ENCODE results near the gene KCNJ9. TPM values are rescaled to one million over a fixed set of nuclear protein-coding genes. Genes with fewer than 3 reads are reported as not detected.
"Not testable (repeated sequence)": the region's sequence is repeated elsewhere in the genome, so short reads cannot be mapped to it uniquely, and the experiment has no call there.

Gene KCNJ9
- total RNA-seq, 1 donor from 2014 or later, result not detected

- no peak for DNase-seq (ENCODE audit: low read depth)
- TF ChIP-seq CTCF (conservative IDR thresholded peaks at IDR 0.05; ENCODE audit: low read depth, low read length), result no peak
- H3K4me3 ChIP-seq (ENCODE audit: low read depth, low read length), result no peak overlapping the region
Measured at GRCh38 chr1:160103658-160104408, 22.5 kb downstream of the KCNJ9 start.

GRCh38 chr1:160104486-160104885, 23.1 kb downstream of the KCNJ9 start:
- no peak for TF ChIP-seq CTCF (conservative IDR thresholded peaks at IDR 0.05; ENCODE audit: low read depth, low read length)
- H3K4me3 ChIP-seq (ENCODE audit: low read depth, low read length), result no peak overlapping the region
- no peak for DNase-seq (ENCODE audit: low read depth)

- DNase-seq (ENCODE audit: low read depth), result no peak
- no peak for TF ChIP-seq CTCF (conservative IDR thresholded peaks at IDR 0.05; ENCODE audit: low read depth, low read length)
- no peak overlapping the region for H3K4me3 ChIP-seq (ENCODE audit: low read depth, low read length)
Measured at GRCh38 chr1:160105155-160105554, 23.8 kb downstream of the KCNJ9 start.

GRCh38 chr1:160107512-160107911, 26.2 kb downstream of the KCNJ9 start:
- no peak for DNase-seq (ENCODE audit: low read depth)
- H3K4me3 ChIP-seq (ENCODE audit: low read depth, low read length), result no peak overlapping the region
- no peak for TF ChIP-seq CTCF (conservative IDR thresholded peaks at IDR 0.05; ENCODE audit: low read depth, low read length)

- H3K4me3 ChIP-seq (ENCODE audit: low read depth, low read length), result no peak overlapping the region
- DNase-seq (ENCODE audit: low read depth), result no peak
- TF ChIP-seq CTCF (conservative IDR thresholded peaks at IDR 0.05; ENCODE audit: low read depth, low read length), result peak; percentile 75
Measured at GRCh38 chr1:160108888-160109662, 27.7 kb downstream of the KCNJ9 start.

GRCh38 chr1:160109686-160110085, 28.3 kb downstream of the KCNJ9 start:
- TF ChIP-seq CTCF (conservative IDR thresholded peaks at IDR 0.05; ENCODE audit: low read depth, low read length), result no peak
- no peak for DNase-seq (ENCODE audit: low read depth)
- no peak overlapping the region for H3K4me3 ChIP-seq (ENCODE audit: low read depth, low read length)

- not testable (repeated sequence) for DNase-seq (ENCODE audit: low read depth); H3K4me3 ChIP-seq (ENCODE audit: low read depth, low read length)
Measured at GRCh38 chr1:160111462-160111861, 30.1 kb downstream of the KCNJ9 start.

Data from epithelial cell of proximal tubule (primary cell).